Thymus (tissue), 11 donors: Measurements from ENCODE around the gene PRPF40A. TPM values are rescaled to one million over a fixed set of nuclear protein-coding genes. Genes with fewer than 3 reads are reported as not detected.

Experiments used
- DNase-seq, 9 donors: peaks; one replicate each; pipeline ENCODE4 v3.0.0-alpha.2; 2013; ENCODE audit warnings: low spot score in 9 of 9, low read depth in 6 of 9, missing footprints in 1 of 9
- H3K27ac ChIP-seq, 2 donors: one replicate each; pipeline ENCODE4 v1.5.1; 2013; ENCODE audit warnings: control low read depth in 1 of 2, low read depth in 1 of 2, low read length in 1 of 2, mild to moderate bottlenecking in 1 of 2, moderate library complexity in 1 of 2
- H3K27me3 ChIP-seq, 2 donors: one replicate each; pipeline ENCODE4 v1.5.1; 2013; ENCODE audit warnings: low read length in 1 of 2; ENCODE audit not compliant: control insufficient read depth in 2 of 2, insufficient read depth in 1 of 2
- H3K36me3 ChIP-seq, 2 donors: one replicate each; pipeline ENCODE4 v1.5.1; 2013; ENCODE audit warnings: low read length in 1 of 2, mild to moderate bottlenecking in 1 of 2, moderate library complexity in 1 of 2; ENCODE audit not compliant: control insufficient read depth in 2 of 2, insufficient read depth in 2 of 2
- H3K4me1 ChIP-seq, 2 donors: one replicate each; pipeline ENCODE4 v1.5.1; 2013; ENCODE audit warnings: low read length in 2 of 2; ENCODE audit not compliant: control insufficient read depth in 2 of 2, insufficient read depth in 2 of 2
- H3K4me3 ChIP-seq, 2 donors: one replicate each; pipeline ENCODE4 v1.5.1; 2013; ENCODE audit warnings: low read length in 2 of 2, control low read depth in 1 of 2, mild to moderate bottlenecking in 1 of 2
- H3K9me3 ChIP-seq, 2 donors: one replicate each; pipeline ENCODE4 v1.5.1; 2013; ENCODE audit warnings: low read length in 1 of 2, mild to moderate bottlenecking in 1 of 2; ENCODE audit not compliant: control insufficient read depth in 2 of 2, insufficient read depth in 1 of 2
- WGBS: extraction: QIAGEN DNeasy Blood & Tissue Kit; methylation state at CpG from one replicate; pipeline ENCODE4 v1.1.7; 2013; 5-methylcytosine and 5-hydroxymethylcytosine counted together
- polyA plus RNA-seq: library from polyadenylated mRNA; stranded (reverse); fragments of 200-250 nt; gene quantifications from one replicate; pipeline ENCODE4 v1.2.3, GENCODE V29; 2013
- total RNA-seq: library from RNA; stranded (reverse); fragments of 120-200 nt; gene quantifications from one replicate; pipeline ENCODE4 v1.2.4, GENCODE V29; 2013
- donor health status: healthy.

The PRPF40A gene
- total and polyA plus RNA-seq, 2 donors = 31.9 to 127 TPM

GRCh38 chr2:152650768-152651371, 66.4 kb downstream of the PRPF40A start:
- no peak overlapping the region for H3K4me3 ChIP-seq

GRCh38 chr2:152649997-152650396, 67.3 kb downstream of the PRPF40A start:
- Histone ChIP-seq H3K27me3 (no peaks in the 10 kb centered on the region), H3K36me3 (peaks cover 0 to 29% of the 10 kb centered on the region in 2 donors), H3K9me3 (no peaks in the 10 kb centered on the region), H3K27ac (no peak overlapping the region), H3K4me1 (no peaks in the 10 kb centered on the region), H3K4me3 (no peak overlapping the region)
- DNase-seq = no peak
- WGBS = 97% methylated on average over 1 of the region's 1 CpG

More at GRCh38 chr2:152650768-152651371, 66.4 kb downstream of the PRPF40A start:
- Histone ChIP-seq H3K27me3 (no peaks in the 10 kb centered on the region), H3K9me3 (no peaks in the 10 kb centered on the region), H3K27ac (no peak overlapping the region), H3K36me3 (peaks cover 0 to 33% of the 10 kb centered on the region in 2 donors), H3K4me1 (no peaks in the 10 kb centered on the region)
- WGBS = 97% methylated on average over 6 of the region's 6 CpGs
- DNase-seq = no peak

- no peak overlapping the region for H3K27ac ChIP-seq
- peaks cover 0 to 26% of the 10 kb centered on the region in 2 donors for H3K36me3 ChIP-seq
- no peaks in the 10 kb centered on the region for H3K4me1 ChIP-seq
- no peak overlapping the region for H3K4me3 ChIP-seq
- DNase-seq = no peak
- H3K9me3 ChIP-seq = no peaks in the 10 kb centered on the region
- 42% methylated on average over 2 of the region's 2 CpGs for WGBS
- no peaks in the 10 kb centered on the region for H3K27me3 ChIP-seq
Observed at GRCh38 chr2:152648336-152648735, 68.9 kb downstream of the PRPF40A start.

GRCh38 chr2:152647552-152647951, 69.7 kb downstream of the PRPF40A start:
- Histone ChIP-seq H3K27me3 (no peaks in the 10 kb centered on the region), H3K4me1 (no peaks in the 10 kb centered on the region), H3K27ac (no peak overlapping the region), H3K9me3 (no peaks in the 10 kb centered on the region), H3K36me3 (peaks cover 0 to 27% of the 10 kb centered on the region in 2 donors), H3K4me3 (no peak overlapping the region)
- no peak for DNase-seq
- WGBS = 95% methylated on average over 9 of the region's 9 CpGs

GRCh38 chr2:152646775-152647174, 70.5 kb downstream of the PRPF40A start:
- H3K9me3 ChIP-seq = no peaks in the 10 kb centered on the region
- DNase-seq = no peak
- no peaks in the 10 kb centered on the region for H3K4me1 ChIP-seq
- no peaks in the 10 kb centered on the region for H3K27me3 ChIP-seq
- no peak overlapping the region for H3K4me3 ChIP-seq
- WGBS = 98% methylated on average over 3 of the region's 3 CpGs
- peaks cover 0 to 19% of the 10 kb centered on the region in 2 donors for H3K36me3 ChIP-seq
- H3K27ac ChIP-seq = no peak overlapping the region

- peaks cover 0 to 14% of the 10 kb centered on the region in 2 donors for H3K36me3 ChIP-seq
- no peaks in the 10 kb centered on the region for H3K4me1 ChIP-seq
- 73% methylated on average over 4 of the region's 4 CpGs for WGBS
- H3K27me3 ChIP-seq = no peaks in the 10 kb centered on the region
- H3K4me3 ChIP-seq = no peak overlapping the region
- no peak overlapping the region for H3K27ac ChIP-seq
- no peak for DNase-seq
- no peaks in the 10 kb centered on the region for H3K9me3 ChIP-seq
Observed at GRCh38 chr2:152646264-152646663, 71.0 kb downstream of the PRPF40A start.

GRCh38 chr2:152644189-152644873, 72.9 kb downstream of the PRPF40A start:
- no peak for DNase-seq
- Histone ChIP-seq H3K36me3 (peaks cover 0 to 10% of the 10 kb centered on the region in 2 donors), H3K27me3 (no peaks in the 10 kb centered on the region), H3K9me3 (no peaks in the 10 kb centered on the region), H3K27ac (no peak overlapping the region), H3K4me1 (no peaks in the 10 kb centered on the region), H3K4me3 (no peak overlapping the region)
- WGBS = 96% methylated on average over 6 of the region's 6 CpGs

GRCh38 chr2:152638590-152638989, 78.7 kb downstream of the PRPF40A start:
- Histone ChIP-seq H3K4me1 (no peaks in the 10 kb centered on the region), H3K4me3 (no peak overlapping the region), H3K9me3 (no peaks in the 10 kb centered on the region), H3K36me3 (peaks cover 0 to 3% of the 10 kb centered on the region in 2 donors), H3K27me3 (no peaks in the 10 kb centered on the region), H3K27ac (no peak overlapping the region)
- DNase-seq = no peak
- 83% methylated on average over 8 of the region's 8 CpGs for WGBS

GRCh38 chr2:152638056-152638455, 79.2 kb downstream of the PRPF40A start:
- DNase-seq = no peak
- Histone ChIP-seq H3K9me3 (no peaks in the 10 kb centered on the region), H3K36me3 (no peaks in the 10 kb centered on the region), H3K27ac (no peak overlapping the region), H3K27me3 (no peaks in the 10 kb centered on the region), H3K4me1 (no peaks in the 10 kb centered on the region), H3K4me3 (no peak overlapping the region)
- 96% methylated on average over 2 of the region's 2 CpGs for WGBS
